ENCODE data around the gene IPO11.
"Not testable (repeated sequence)": the region's sequence is repeated elsewhere in the genome, so short reads cannot be mapped to it uniquely, and the experiment has no call there.

Gene IPO11

GRCh38 chr5:62520812-62521211 is 108.2 kb downstream of the IPO11 start:
- DNase-seq = not testable (repeated sequence)

- DNase-seq = no peak
These were observed 108.8 kb downstream of the IPO11 start for GRCh38 chr5:62521319-62521718.

- no peak for DNase-seq
These were observed 110.2 kb downstream of the IPO11 start for GRCh38 chr5:62522811-62523210.

GRCh38 chr5:62533597-62533996 is 121.0 kb downstream of the IPO11 start:
- no peak for DNase-seq

- no peak for DNase-seq
These were observed 122.1 kb downstream of the IPO11 start for GRCh38 chr5:62534461-62535236.

- no peak for DNase-seq
These were observed 123.7 kb downstream of the IPO11 start for GRCh38 chr5:62536232-62536631.

- DNase-seq = no peak
These were observed 124.2 kb downstream of the IPO11 start for GRCh38 chr5:62536783-62537182.

- DNase-seq = peak in 1 of 2 experiments; percentile 5
These were observed 125.7 kb downstream of the IPO11 start for GRCh38 chr5:62538017-62538942.

- no peak for DNase-seq
These were observed 130.2 kb downstream of the IPO11 start for GRCh38 chr5:62542720-62543119.

- no peak for DNase-seq
These were observed 135.5 kb downstream of the IPO11 start for GRCh38 chr5:62547945-62548630.

- DNase-seq = no peak
These were observed 137.5 kb downstream of the IPO11 start for GRCh38 chr5:62550103-62550502.

GRCh38 chr5:62555930-62556329 is 143.4 kb downstream of the IPO11 start:
- DNase-seq = no peak

- DNase-seq = no peak
These were observed 146.4 kb downstream of the IPO11 start for GRCh38 chr5:62558941-62559340.

GRCh38 chr5:62560786-62561185 is 148.2 kb downstream of the IPO11 start:
- no peak for DNase-seq

GRCh38 chr5:62561896-62562295 is 149.3 kb downstream of the IPO11 start:
- no peak for DNase-seq

GRCh38 chr5:62562867-62563266 is 150.3 kb downstream of the IPO11 start:
- no peak for DNase-seq

- no peak for DNase-seq
These were observed 151.5 kb downstream of the IPO11 start for GRCh38 chr5:62564101-62564500.

GRCh38 chr5:62565740-62566139 is 153.2 kb downstream of the IPO11 start:
- DNase-seq = not testable (repeated sequence)

GRCh38 chr5:62568143-62568542 is 155.6 kb downstream of the IPO11 start:
- DNase-seq = no peak

GRCh38 chr5:62568800-62569432 is 156.4 kb downstream of the IPO11 start:
- no peak for DNase-seq

GRCh38 chr5:62569470-62569869 is 156.9 kb downstream of the IPO11 start:
- DNase-seq = no peak

- no peak for DNase-seq
These were observed 160.5 kb downstream of the IPO11 start for GRCh38 chr5:62572918-62573514.

Data from activated CD4-positive, alpha-beta T cell treated with anti-CD3 and anti-CD28 coated beads, Interleukin-2, amount 50 U/mL, for 48 hours (primary cell).